Vagina (tissue), 2 donors: Measurements from ENCODE around the gene DSC1. TPM values are rescaled to one million over a fixed set of nuclear protein-coding genes. Genes with fewer than 3 reads are reported as not detected.
A peak's percentile ranks its signal among the peaks of the same experiment; 100 is the strongest.

Experiments used
- DNase-seq, 2 donors: peaks; one replicate each; pipeline ENCODE4 v3.0.0-alpha.2; 2017; ENCODE audit errors: extremely low spot score in 2 of 2
- H3K27ac ChIP-seq: fragments of 200-600 bp; sonication (generic); one replicate; pipeline ENCODE4 v1.5.1; 2019
- H3K27me3 ChIP-seq: fragments of 200-600 bp; sonication (generic); one replicate; pipeline ENCODE4 v1.5.1; 2019
- H3K36me3 ChIP-seq, 2 donors: fragments of 200-600 bp; sonication (generic); one replicate each; pipeline ENCODE4 v1.5.1; 2017 to 2019
- H3K4me1 ChIP-seq: fragments of 200-600 bp; sonication (generic); one replicate; pipeline ENCODE4 v1.5.1; 2019
- H3K4me3 ChIP-seq, 2 donors: fragments of 200-600 bp; sonication (generic); 1 replicate in 1 of 2; 2 replicates in 1 of 2; pipeline ENCODE4 v1.5.1; 2016 to 2019
- H3K9me3 ChIP-seq: fragments of 200-600 bp; sonication (generic); one replicate; pipeline ENCODE4 v1.5.1; 2019
- POLR2A ChIP-seq, 2 donors: fragments of 450-650 bp; IDR thresholded peaks; one replicate each; pipeline ENCODE4 v1.6.1; 2017; ENCODE audit warnings: antibody characterized with exemption in 2 of 2, mild to moderate bottlenecking in 2 of 2, moderate library complexity in 2 of 2
- POLR2AphosphoS5 ChIP-seq, 2 donors: sonication (generic); formaldehyde crosslinking; IDR thresholded peaks; one replicate each; pipeline ENCODE4 v1.9.0; 2017; ENCODE audit warnings: antibody characterized with exemption in 2 of 2, mild to moderate bottlenecking in 2 of 2, low read depth in 1 of 2; ENCODE audit not compliant: insufficient read depth in 1 of 2
- intact Hi-C: fragments of 100-400 bp; cut with DNase I; formaldehyde crosslinking; loops from one replicate; pipeline ENCODE4 v1.15.1; 2023
- total RNA-seq: library from RNA; depleted of rRNA; stranded (reverse); fragments of >200 nt; gene quantifications from one replicate; pipeline ENCODE4 v1.2.3, GENCODE V29; 2016
- TF ChIP-seq, protein P1 (sequence below), 3 experiments: fragments of 450-650 bp in 2 of 3; fragments of 200-600 bp in 1 of 3; sonication (generic) in 1 of 3; IDR thresholded peaks; one replicate each; pipeline ENCODE4 v1.5.1; 2017 to 2019; ENCODE audit warnings: antibody characterized with exemption in 3 of 3, mild to moderate bottlenecking in 2 of 3, moderate library complexity in 2 of 3

DSC1 gene
- total RNA-seq, 1 donor from 2014 or later, result 0.49 TPM

- H3K36me3 ChIP-seq, result no peaks in the 10 kb centered on the region
- H3K27ac ChIP-seq, result no peak overlapping the region
- no peaks in the 10 kb centered on the region for H3K4me1 ChIP-seq
- H3K9me3 ChIP-seq, result no peaks in the 10 kb centered on the region
- TF ChIP-seq, protein P1, sequence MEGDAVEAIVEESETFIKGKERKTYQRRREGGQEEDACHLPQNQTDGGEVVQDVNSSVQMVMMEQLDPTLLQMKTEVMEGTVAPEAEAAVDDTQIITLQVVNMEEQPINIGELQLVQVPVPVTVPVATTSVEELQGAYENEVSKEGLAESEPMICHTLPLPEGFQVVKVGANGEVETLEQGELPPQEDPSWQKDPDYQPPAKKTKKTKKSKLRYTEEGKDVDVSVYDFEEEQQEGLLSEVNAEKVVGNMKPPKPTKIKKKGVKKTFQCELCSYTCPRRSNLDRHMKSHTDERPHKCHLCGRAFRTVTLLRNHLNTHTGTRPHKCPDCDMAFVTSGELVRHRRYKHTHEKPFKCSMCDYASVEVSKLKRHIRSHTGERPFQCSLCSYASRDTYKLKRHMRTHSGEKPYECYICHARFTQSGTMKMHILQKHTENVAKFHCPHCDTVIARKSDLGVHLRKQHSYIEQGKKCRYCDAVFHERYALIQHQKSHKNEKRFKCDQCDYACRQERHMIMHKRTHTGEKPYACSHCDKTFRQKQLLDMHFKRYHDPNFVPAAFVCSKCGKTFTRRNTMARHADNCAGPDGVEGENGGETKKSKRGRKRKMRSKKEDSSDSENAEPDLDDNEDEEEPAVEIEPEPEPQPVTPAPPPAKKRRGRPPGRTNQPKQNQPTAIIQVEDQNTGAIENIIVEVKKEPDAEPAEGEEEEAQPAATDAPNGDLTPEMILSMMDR (IDR thresholded peaks at IDR 0.05), result no peak
- TF ChIP-seq POLR2AphosphoS5 (IDR thresholded peaks at IDR 0.05; ENCODE audit: insufficient read depth in 1 of 2, low read depth in 1 of 2) (no peak), POLR2A (IDR thresholded peaks at IDR 0.05) (no peak)
- intact Hi-C loops, result no loop called here
- H3K27me3 ChIP-seq, result no peaks in the 10 kb centered on the region
- DNase-seq, result no peak
- H3K4me3 ChIP-seq, result peak overlapping the region in 1 of 2 donors; percentile 20
Observed at GRCh38 chr18:31206071-31206470, 43.4 kb upstream of the DSC1 start.

DNA sequence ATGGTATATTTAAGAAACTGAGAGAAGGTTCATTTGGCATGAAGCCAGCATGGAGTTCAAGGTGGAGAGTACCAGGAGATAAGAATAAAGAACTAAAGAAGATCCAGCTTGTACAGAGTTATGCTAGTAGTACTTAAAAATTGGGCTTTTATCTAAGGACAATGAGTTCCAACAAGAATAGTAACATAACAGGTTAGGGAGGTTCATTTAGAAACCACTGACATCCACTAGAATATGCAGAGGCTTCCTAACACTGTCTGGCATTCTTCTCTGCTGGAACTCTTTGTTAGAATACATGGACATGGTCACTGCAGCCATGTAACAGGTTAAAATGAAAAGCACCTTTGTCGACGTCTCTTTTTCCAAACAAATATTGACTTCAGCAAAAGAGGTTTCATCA lies 42.6 kb upstream of the DSC1 start:
- Histone ChIP-seq H3K36me3 (no peaks in the 10 kb centered on the region), H3K9me3 (no peaks in the 10 kb centered on the region), H3K4me3 (no peak overlapping the region), H3K27ac (peak overlapping the region; percentile 7), H3K27me3 (no peaks in the 10 kb centered on the region), H3K4me1 (no peaks in the 10 kb centered on the region)
- intact Hi-C loops, result no loop called here
- TF ChIP-seq, protein P1 (IDR thresholded peaks at IDR 0.05), result no peak
- TF ChIP-seq POLR2AphosphoS5 (IDR thresholded peaks at IDR 0.05; ENCODE audit: insufficient read depth in 1 of 2, low read depth in 1 of 2) (no peak), POLR2A (IDR thresholded peaks at IDR 0.05) (no peak)
- DNase-seq, result no peak

DNA sequence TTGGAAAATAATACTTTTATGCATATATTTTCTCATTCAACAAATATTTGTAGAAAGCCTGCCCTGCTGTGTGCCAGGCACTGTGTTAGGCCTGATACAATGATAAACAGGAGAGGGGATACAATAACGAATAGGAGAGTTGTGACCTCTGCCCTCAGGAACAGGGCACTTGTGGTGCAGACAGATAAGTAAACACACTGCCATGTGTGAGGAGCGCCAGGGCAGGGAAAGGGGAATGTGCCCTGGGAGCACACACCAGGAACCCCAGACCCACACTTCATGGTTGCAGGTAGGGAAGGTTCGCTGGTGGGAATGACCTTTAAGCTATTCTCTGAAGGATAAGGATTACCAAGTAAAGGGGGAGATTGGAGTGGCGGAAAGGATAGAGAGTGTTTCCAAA lies 42.2 kb upstream of the DSC1 start:
- Histone ChIP-seq H3K27ac (peak overlapping the region; percentile 7), H3K36me3 (no peaks in the 10 kb centered on the region), H3K4me3 (no peak overlapping the region), H3K27me3 (no peaks in the 10 kb centered on the region), H3K4me1 (no peaks in the 10 kb centered on the region), H3K9me3 (no peaks in the 10 kb centered on the region)
- DNase-seq, result no peak
- TF ChIP-seq POLR2A (IDR thresholded peaks at IDR 0.05) (no peak), POLR2AphosphoS5 (IDR thresholded peaks at IDR 0.05; ENCODE audit: insufficient read depth in 1 of 2, low read depth in 1 of 2) (no peak)
- TF ChIP-seq, protein P1 (IDR thresholded peaks at IDR 0.05), result no peak
- intact Hi-C loops, result no loop called here

DNA sequence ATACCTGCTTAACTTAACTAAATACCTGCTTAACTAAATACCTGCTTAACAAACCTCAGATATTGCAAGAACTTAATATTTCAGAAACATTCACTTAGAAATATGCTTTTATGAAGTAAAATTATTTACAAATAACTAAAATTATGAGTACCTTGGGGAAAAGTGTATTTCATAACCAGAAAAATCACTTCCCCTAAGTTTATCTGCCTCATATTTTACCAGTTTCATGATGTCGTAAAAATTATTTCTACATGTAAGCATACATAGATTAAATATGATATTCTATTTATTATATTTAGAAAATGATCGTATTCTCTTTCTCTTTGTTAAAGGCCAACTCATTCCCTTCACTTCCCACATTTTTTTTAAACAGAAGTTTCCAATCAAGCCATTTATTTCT lies 41.5 kb upstream of the DSC1 start:
- intact Hi-C loops, result no loop called here
- H3K27ac ChIP-seq, result no peak overlapping the region
- no peaks in the 10 kb centered on the region for H3K9me3 ChIP-seq
- no peaks in the 10 kb centered on the region for H3K4me1 ChIP-seq
- H3K27me3 ChIP-seq, result no peaks in the 10 kb centered on the region
- TF ChIP-seq POLR2A (IDR thresholded peaks at IDR 0.05) (no peak), POLR2AphosphoS5 (IDR thresholded peaks at IDR 0.05; ENCODE audit: insufficient read depth in 1 of 2, low read depth in 1 of 2) (no peak)
- TF ChIP-seq, protein P1 (IDR thresholded peaks at IDR 0.05), result no peak
- H3K4me3 ChIP-seq, result no peak overlapping the region
- DNase-seq, result no peak
- no peaks in the 10 kb centered on the region for H3K36me3 ChIP-seq

GRCh38 chr18:31203794-31204148 lies 41.1 kb upstream of the DSC1 start:
- H3K36me3 ChIP-seq, result no peaks in the 10 kb centered on the region
- intact Hi-C loops, result no loop called here
- H3K27ac ChIP-seq, result no peak overlapping the region
- no peaks in the 10 kb centered on the region for H3K4me1 ChIP-seq
- no peaks in the 10 kb centered on the region for H3K9me3 ChIP-seq
- TF ChIP-seq, protein P1 (IDR thresholded peaks at IDR 0.05), result no peak
- TF ChIP-seq POLR2A (IDR thresholded peaks at IDR 0.05) (no peak), POLR2AphosphoS5 (IDR thresholded peaks at IDR 0.05; ENCODE audit: insufficient read depth in 1 of 2, low read depth in 1 of 2) (no peak)
- no peaks in the 10 kb centered on the region for H3K27me3 ChIP-seq
- H3K4me3 ChIP-seq, result no peak overlapping the region
- no peak for DNase-seq
